GM19193 (cell line): ENCODE results near the gene TMEM258.

ENCODE experiments used
- POLR2A ChIP-seq: IDR thresholded peaks from 4 replicates; pipeline ENCODE4 v1.6.1; 2011; ENCODE audit not compliant: insufficient read depth, insufficient read length; ENCODE audit errors: extremely low read depth

Gene TMEM258

DNA sequence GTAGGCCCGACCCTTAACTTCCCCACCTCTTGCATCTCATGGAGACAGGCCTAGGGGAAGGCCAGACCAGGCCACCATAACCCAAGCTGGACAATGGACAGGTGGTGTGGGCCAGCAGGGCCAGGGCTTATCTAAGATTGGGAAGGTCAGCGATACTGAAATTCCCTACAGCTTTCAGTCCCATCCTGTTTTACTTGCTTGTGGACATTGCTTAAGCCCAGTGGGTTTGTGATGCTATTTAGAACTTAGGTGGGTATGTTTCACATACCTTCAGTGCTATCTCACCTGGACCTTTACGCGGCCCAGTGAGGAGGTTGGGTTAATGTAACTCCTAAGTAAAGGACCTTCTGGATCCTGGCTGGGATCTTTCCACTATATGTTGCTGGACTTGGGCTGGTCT lies 37.4 kb upstream of the TMEM258 start:
- no peak for TF ChIP-seq POLR2A

DNA sequence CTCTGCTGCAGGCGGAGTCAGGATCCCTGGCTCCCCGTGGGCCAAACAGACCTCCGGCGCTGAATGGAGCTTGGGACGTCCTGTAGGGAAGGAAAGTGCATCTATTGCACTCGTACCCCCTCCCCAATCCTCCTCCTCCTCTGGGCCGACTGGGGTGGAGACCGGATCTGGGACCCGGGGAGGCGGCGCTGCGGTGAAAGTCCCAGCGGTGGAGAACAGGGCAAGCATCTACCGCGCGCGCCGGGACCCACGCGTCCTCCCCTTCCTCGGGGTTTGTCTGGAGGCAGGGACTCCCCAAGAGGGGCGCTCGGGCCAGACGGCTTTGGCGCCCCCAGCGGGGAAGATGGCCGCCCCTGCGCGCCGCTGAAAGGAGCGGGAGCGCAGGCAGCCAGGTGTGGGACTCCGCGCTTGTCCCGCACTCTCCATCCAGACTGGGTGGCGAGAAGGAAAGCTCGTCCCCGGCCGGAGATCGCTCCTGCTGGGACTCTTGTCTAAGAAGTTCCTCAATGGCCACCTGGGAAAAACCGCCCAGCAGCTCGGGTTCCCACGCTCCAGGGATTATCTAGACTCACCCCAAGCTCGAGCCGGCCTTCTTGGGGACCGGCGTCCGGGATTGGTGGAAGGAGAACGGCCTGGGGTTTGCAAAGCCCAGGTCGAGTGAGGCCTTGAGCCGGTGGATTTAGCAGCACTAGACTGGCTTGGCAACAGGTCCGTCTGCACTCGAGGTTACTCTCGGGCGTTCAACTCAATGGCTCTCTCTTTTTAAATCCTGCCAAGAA lies 36.4 kb upstream of the TMEM258 start:
- TF ChIP-seq POLR2A: peak; percentile 28

GRCh38 chr11:61828379-61828628 lies 35.9 kb upstream of the TMEM258 start:
- no peak for TF ChIP-seq POLR2A

DNA sequence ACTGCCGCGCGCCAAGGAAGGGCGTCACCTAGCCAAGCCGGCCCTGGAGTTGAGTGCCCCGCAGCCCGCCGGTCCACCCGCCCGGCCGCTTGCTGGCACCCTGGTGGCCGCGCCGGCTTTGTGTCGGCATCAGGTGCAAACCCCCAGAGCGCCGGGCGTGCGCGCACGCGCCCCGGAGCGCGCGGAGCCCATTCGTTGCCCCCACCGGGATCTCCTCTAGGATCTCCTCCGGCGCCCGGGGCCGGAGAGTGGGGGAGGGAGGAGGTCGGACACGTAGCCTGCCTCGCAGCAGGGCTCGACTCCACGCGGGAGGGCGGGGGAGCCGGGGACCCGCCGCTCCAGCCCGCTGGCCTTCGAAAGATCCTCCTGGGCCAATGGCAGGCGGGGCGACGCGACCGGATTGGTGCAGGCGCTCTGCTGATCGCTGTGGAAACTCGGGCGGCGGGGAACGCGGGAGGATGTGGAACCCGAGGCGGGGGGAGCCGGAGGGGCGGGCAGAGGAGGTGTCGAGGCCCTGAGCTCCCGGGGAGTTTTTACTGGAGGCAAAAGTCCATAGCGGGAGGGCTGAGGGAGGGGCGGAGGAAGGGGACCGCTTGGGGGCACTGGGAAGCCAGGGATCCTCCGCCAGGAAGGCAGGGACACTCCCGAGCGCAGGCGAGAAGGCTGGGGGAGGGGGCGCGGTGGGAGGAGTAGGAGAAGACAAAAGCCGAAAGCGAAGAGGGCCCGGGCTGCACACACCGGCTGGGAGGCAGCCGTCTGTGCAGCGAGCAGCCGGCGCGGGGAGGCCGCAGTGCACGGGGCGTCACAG lies 35.4 kb upstream of the TMEM258 start, which contains the start of gene FADS2:
FADS2 (plus strand) TSS at position 730 of the 808 bp plus-strand sequence. CDS start 91 bp downstream, outside the sequence.
- peak; percentile 85 for TF ChIP-seq POLR2A

DNA sequence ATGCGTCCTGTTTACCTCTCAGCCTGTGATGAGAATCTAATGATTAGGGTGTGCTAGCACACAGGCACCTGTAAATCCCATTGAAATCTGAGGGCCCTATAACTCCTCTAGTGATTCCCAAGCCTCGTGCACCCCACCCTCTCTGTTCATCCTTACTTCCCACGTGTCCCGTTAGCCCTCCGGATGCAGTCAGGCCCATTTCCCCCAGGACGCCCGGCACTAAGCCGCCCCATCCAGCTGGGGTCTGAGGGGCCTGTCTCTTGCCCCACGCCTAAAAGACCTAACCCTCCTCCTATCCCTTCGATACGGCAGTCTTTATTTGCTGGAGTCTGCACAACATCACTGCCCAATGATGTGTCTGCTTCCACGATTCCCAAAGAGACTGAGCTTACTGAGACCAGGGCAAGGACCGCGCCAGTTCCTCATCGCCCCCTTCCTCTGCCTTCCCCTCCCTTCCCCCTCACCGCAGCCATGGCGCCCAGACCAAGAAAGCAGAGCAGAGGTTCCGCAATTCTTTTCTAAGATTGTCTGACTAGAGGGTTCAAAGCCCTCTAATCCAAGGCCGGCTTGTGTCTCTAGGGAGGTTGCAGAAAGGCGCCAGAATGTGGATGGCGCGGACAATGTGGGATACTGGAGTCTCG lies 34.7 kb upstream of the TMEM258 start:
- TF ChIP-seq POLR2A: no peak

GRCh38 chr11:61820174-61820573 lies 27.8 kb upstream of the TMEM258 start:
- TF ChIP-seq POLR2A: no peak

GRCh38 chr11:61817471-61818202 lies 25.2 kb upstream of the TMEM258 start:
- no peak for TF ChIP-seq POLR2A

GRCh38 chr11:61816736-61817455 lies 24.5 kb upstream of the TMEM258 start, which contains the start of gene FADS1:
Gene FADS1, minus strand, starts transcription at chr11:61817003. Its CDS starts 74 bp downstream, at chr11:61816929.
- TF ChIP-seq POLR2A: peak; percentile 69

- TF ChIP-seq POLR2A: no peak
Measured at GRCh38 chr11:61815790-61816735, 23.7 kb upstream of the TMEM258 start.

GRCh38 chr11:61814958-61815789 lies 22.8 kb upstream of the TMEM258 start:
- peak; percentile 79 for TF ChIP-seq POLR2A

DNA sequence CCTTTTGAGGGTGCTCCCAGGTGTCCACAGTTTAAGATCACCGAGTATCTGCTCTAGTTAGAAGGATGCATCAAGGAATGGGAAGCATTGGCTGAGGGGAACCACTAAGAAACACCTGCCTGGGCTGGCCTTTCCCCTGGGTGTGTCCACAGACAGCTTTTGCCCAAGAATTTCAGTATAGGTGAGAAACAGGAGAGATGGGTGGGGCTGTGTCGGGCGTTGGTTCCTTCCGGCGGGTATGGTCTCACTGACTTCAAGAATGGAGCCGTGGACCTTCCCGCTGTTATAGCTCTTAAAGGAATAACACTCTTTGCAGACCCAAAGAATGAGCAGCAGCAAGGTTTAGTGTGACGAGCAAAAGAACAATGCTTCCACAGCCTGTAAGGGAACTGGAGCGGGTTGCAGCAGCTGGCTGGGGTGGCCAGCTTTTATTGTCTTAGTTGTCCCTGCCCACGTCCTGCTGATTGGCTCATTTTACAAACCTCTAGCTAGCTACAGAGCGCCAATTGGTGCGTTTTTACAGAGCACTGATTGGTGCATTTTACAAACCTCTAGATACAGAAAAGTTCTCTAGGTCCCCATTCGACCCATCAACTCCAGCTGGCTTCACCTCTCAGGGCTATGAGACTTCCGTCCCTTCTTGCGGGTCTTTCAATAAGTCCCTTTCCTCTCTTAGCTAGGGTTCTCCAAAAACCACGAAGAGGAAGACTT lies 22.0 kb upstream of the TMEM258 start:
- TF ChIP-seq POLR2A: no peak
